Endothelial cell of umbilical vein (primary cell): ENCODE measurements around the gene COBLL1. TPM values are rescaled to one million over a fixed set of nuclear protein-coding genes. Genes with fewer than 3 reads are reported as not detected.

Experiments used
- BruUV-seq: library from RNA; stranded (reverse); fragments of 400-500 nt; replicated peaks from 2 replicates; lab custom pipeline; 2021; lab: Mats Ljungman, UMichigan
- CTCF ChIA-PET: fragments of 300-600, 350-600 bp; sonication (Branson Sonifier 250); formaldehyde crosslinking; loops from one replicate; lab custom pipeline; 2021; ENCODE audit warnings: antibody characterized with exemption, inconsistent platforms; lab: Charles Lee
- POLR2A ChIA-PET: fragments of 300-600, 350-600 bp; sonication (Branson Sonifier 250); formaldehyde crosslinking; loops from one replicate; lab custom pipeline; 2021; ENCODE audit warnings: antibody characterized with exemption, inconsistent platforms; lab: Charles Lee
- DNase-seq: peaks from one replicate; pipeline ENCODE4 v3.0.0-alpha.2; 2011; ENCODE audit warnings: low read depth, low spot score
- FAIRE-seq: peaks from 2 replicates; lab custom pipeline; 2011; peaks lifted over from hg19 to GRCh38; lab: Jason Lieb, UNC
- H2AFZ ChIP-seq: 2 replicates; pipeline ENCODE4 v1.6.0; 2012; ENCODE audit warnings: low read depth, low read length, control low read depth, inconsistent platforms
- H3K27ac ChIP-seq: 2 replicates; pipeline ENCODE4 v1.5.1; 2011; ENCODE audit warnings: low read depth, mild to moderate bottlenecking, control low read depth, low read length, moderate library complexity; ENCODE audit not compliant: insufficient read depth
- H3K27me3 ChIP-seq, 2 experiments: 2 replicates each; pipeline versions ENCODE4 v1.6.0 to v1.6.1; 2011; ENCODE audit warnings: low read length in 2 of 2, mixed read lengths in 1 of 2; ENCODE audit not compliant: control insufficient read depth in 2 of 2, insufficient read depth in 2 of 2
- H3K36me3 ChIP-seq, 2 experiments: 2 replicates in 1 of 2; 3 replicates in 1 of 2; pipeline ENCODE4 v1.5.1; 2011; ENCODE audit warnings: low read length in 2 of 2, mild to moderate bottlenecking in 1 of 2, moderate library complexity in 1 of 2; ENCODE audit not compliant: control insufficient read depth in 2 of 2, insufficient read depth in 2 of 2; ENCODE audit errors: extremely low read depth in 1 of 2
- H3K4me1 ChIP-seq: 3 replicates; pipeline ENCODE4 v1.5.1; 2011; ENCODE audit warnings: mild to moderate bottlenecking, low read length; ENCODE audit not compliant: control insufficient read depth, insufficient read depth; ENCODE audit errors: extremely low read depth
- H3K4me2 ChIP-seq: 2 replicates; pipeline ENCODE4 v1.6.1; 2011; ENCODE audit warnings: low read length, control low read depth, mixed read lengths; ENCODE audit not compliant: insufficient read depth
- H3K4me3 ChIP-seq, 3 experiments: fragments of 200-600 bp in 1 of 3; sonication (generic), shearing (Covaris generic) in 1 of 3; replicated peaks in 1 of 3; 2 replicates each; pipeline ENCODE4 v1.5.1; 2011 to 2016; ENCODE audit warnings: control low read depth in 3 of 3, low read length in 3 of 3, mild to moderate bottlenecking in 2 of 3, inconsistent platforms in 1 of 3, low read depth in 1 of 3, moderate library complexity in 1 of 3; ENCODE audit not compliant: insufficient read depth in 1 of 3
- H3K79me2 ChIP-seq: 2 replicates; pipeline ENCODE4 v1.6.0; 2012; ENCODE audit warnings: low read length, inconsistent platforms; ENCODE audit not compliant: control insufficient read depth, insufficient read depth
- H3K9ac ChIP-seq: replicated peaks from 2 replicates; pipeline ENCODE3; 2011; ENCODE audit warnings: low read length, control low read depth; ENCODE audit not compliant: insufficient read depth; ENCODE audit errors: extremely low read depth
- H3K9me1 ChIP-seq: replicated peaks from 3 replicates; pipeline ENCODE4 v1.6.0; 2011; ENCODE audit warnings: mild to moderate bottlenecking, low read length; ENCODE audit not compliant: control insufficient read depth, insufficient read depth; ENCODE audit errors: extremely low read depth
- H3K9me3 ChIP-seq: replicated peaks from 2 replicates; pipeline ENCODE4 v1.5.1; 2012; ENCODE audit warnings: low read length, inconsistent platforms; ENCODE audit not compliant: control insufficient read depth, insufficient read depth
- H4K20me1 ChIP-seq: replicated peaks from 2 replicates; pipeline ENCODE3; 2011; ENCODE audit warnings: mild to moderate bottlenecking, low read length; ENCODE audit not compliant: control insufficient read depth, insufficient read depth; ENCODE audit errors: extremely low read depth
- CTCF ChIP-seq, 2 donors: IDR thresholded peaks; 1 replicate in 1 of 2; 2 replicates in 1 of 2; pipeline ENCODE4 v1.5.1; 2011; ENCODE audit warnings: low read length in 2 of 2, mild to moderate bottlenecking in 2 of 2, moderate library complexity in 2 of 2, control low read depth in 1 of 2, inconsistent platforms in 1 of 2, low read depth in 1 of 2; ENCODE audit not compliant: insufficient read depth in 1 of 2; ENCODE audit errors: extremely low read depth in 1 of 2
- EZH2 ChIP-seq: IDR thresholded peaks from 2 replicates; pipeline ENCODE4 v1.6.1; 2012; ENCODE audit warnings: borderline replicate concordance, low read depth, mild to moderate bottlenecking, moderate library complexity, low read length, inconsistent platforms; ENCODE audit not compliant: severe bottlenecking
- FOS ChIP-seq: IDR thresholded peaks from 2 replicates; pipeline ENCODE4 v1.6.1; 2011; ENCODE audit warnings: mild to moderate bottlenecking, low read length, moderate library complexity, borderline replicate concordance; ENCODE audit not compliant: insufficient read depth
- GATA2 ChIP-seq: IDR thresholded peaks from 2 replicates; pipeline ENCODE4 v1.7.0; 2011; ENCODE audit warnings: low read depth, mild to moderate bottlenecking, moderate library complexity, mixed read lengths, low read length; ENCODE audit not compliant: insufficient read length, insufficient read depth
- JUN ChIP-seq: IDR thresholded peaks from 2 replicates; pipeline ENCODE4 v1.6.1; 2011; ENCODE audit warnings: borderline replicate concordance, low read depth; ENCODE audit not compliant: insufficient read length, insufficient read depth
- MAX ChIP-seq: IDR thresholded peaks from 2 replicates; pipeline ENCODE4 v1.6.1; 2011; ENCODE audit not compliant: insufficient read depth, insufficient read length
- MYC ChIP-seq: IDR thresholded peaks from one replicate; pipeline ENCODE4 v1.6.1; 2011; ENCODE audit warnings: mild to moderate bottlenecking, low read depth, low read length
- POLR2A ChIP-seq: IDR thresholded peaks from 2 replicates; pipeline ENCODE4 v1.6.1; 2012; ENCODE audit warnings: low read depth, mild to moderate bottlenecking, control low read depth, low read length
- POLR2AphosphoS5 ChIP-seq: IDR thresholded peaks from 2 replicates; pipeline ENCODE4 v1.6.1; 2012; ENCODE audit warnings: low read depth, mild to moderate bottlenecking, control low read depth, low read length, moderate library complexity; ENCODE audit not compliant: insufficient read depth
- dilution Hi-C: fragments of 300-500 bp; cut with MboI; formaldehyde crosslinking; loops from one replicate; pipeline ENCODE4 v1.15.0; 2019; ENCODE audit warnings: low sequenced_read_pairs; ENCODE audit not compliant: extremely low pct_ligation_motif_present
- intact Hi-C: fragments of 100-400 bp; cut with micrococcal nuclease; formaldehyde crosslinking; loops from one replicate; pipeline ENCODE4 v1.10.0; 2022
- polyA plus RNA-seq, 4 experiments: library from polyadenylated mRNA; depleted of rRNA in 3 of 4; stranded (reverse) in 3 of 4; unstranded in 1 of 4; fragments of >200 nt; gene quantifications; 2 replicates each; pipeline versions ENCODE4 v1.2.1 to v1.2.3, GENCODE V29; 2011 to 2012; ENCODE audit warnings: missing spikeins in 1 of 4
- total RNA-seq: library from RNA; stranded (reverse); gene quantifications from 2 replicates; pipeline ENCODE4 v1.2.3, GENCODE V29; 2021

The COBLL1 gene
- total and polyA plus RNA-seq, 2 donors (not counting 3 experiments of a cell fraction or from before 2014, with no cell fraction given), result 9.1 to 38.4 TPM

GRCh38 chr2:164763431-164763830 lies 78.2 kb downstream of the COBLL1 start:
- ChIA-PET POLR2A (no interaction called here), CTCF (no interaction called here)
- H3K27ac ChIP-seq, result no peak overlapping the region

More at GRCh38 chr2:164763431-164763830, 78.2 kb downstream of the COBLL1 start:
- dilution Hi-C loops (no loop called here), intact Hi-C loops (no loop called here)
- no peaks in the 10 kb centered on the region for H4K20me1 ChIP-seq
- TF ChIP-seq CTCF (IDR thresholded peaks at IDR 0.05; ENCODE audit: extremely low read depth in 1 of 2, insufficient read depth in 1 of 2, low read depth in 1 of 2, low read length in 2 of 2) (no peak), MYC (no peak), EZH2 (no peak), POLR2AphosphoS5 (no peak), JUN (no peak), POLR2A (no peak), MAX (no peak), GATA2 (no peak), FOS (no peak)
- no peak overlapping the region for H3K9ac ChIP-seq
- H3K9me1 ChIP-seq, result peaks cover 2% of the 10 kb centered on the region
- H3K4me1 ChIP-seq, result no peaks in the 10 kb centered on the region
- BruUV-seq, result no TSS peak
- no peak for FAIRE-seq
- no peak for DNase-seq
- H3K36me3 ChIP-seq, result no peaks in the 10 kb centered on the region
- no peak overlapping the region for H3K4me2 ChIP-seq
- no peaks in the 10 kb centered on the region for H3K9me3 ChIP-seq
- H3K4me3 ChIP-seq, result no peak overlapping the region
- H2AFZ ChIP-seq, result no peak overlapping the region
- H3K79me2 ChIP-seq, result peaks cover 2% of the 10 kb centered on the region
- no peaks in the 10 kb centered on the region for H3K27me3 ChIP-seq
